Activated CD8-positive, alpha-beta T cell treated with anti-CD3 and anti-CD28 coated beads for 36 hours (primary cell): ENCODE measurements around the gene PSMD8. TPM values are rescaled to one million over a fixed set of nuclear protein-coding genes. Genes with fewer than 3 reads are reported as not detected.
A peak's percentile ranks its signal among the peaks of the same experiment; 100 is the strongest.

ENCODE experiments used
- ATAC-seq: fragments of 200-7000 bp; cut with Tn5 transposase; one replicate; pipeline ENCODE4 v1.10.0; 2021; ENCODE audit warnings: mild to moderate bottlenecking, moderate library complexity
- CTCF ChIA-PET: fragments of 350-600 bp; sonication (Branson Sonifier 250); formaldehyde crosslinking; loops from one replicate; lab custom pipeline; 2021; ENCODE audit warnings: antibody characterized with exemption; lab: Charles Lee
- POLR2A ChIA-PET: fragments of 350-600 bp; sonication (Branson Sonifier 250); formaldehyde crosslinking; loops from one replicate; lab custom pipeline; 2021; ENCODE audit warnings: antibody characterized with exemption; lab: Charles Lee
- DNase-seq: peaks from one replicate; pipeline ENCODE4 v3.0.0-alpha.2; 2020
- H3K27ac Mint-ChIP-seq: one replicate; pipeline ENCODE4 v1.8.0; 2021; ENCODE audit warnings: mild to moderate bottlenecking, mixed read lengths
- H3K27me3 Mint-ChIP-seq: one replicate; pipeline ENCODE4 v1.8.0; 2021; ENCODE audit warnings: mixed read lengths
- H3K36me3 Mint-ChIP-seq: one replicate; pipeline ENCODE4 v1.8.0; 2021; ENCODE audit warnings: low read depth, mixed read lengths
- H3K4me1 Mint-ChIP-seq: one replicate; pipeline ENCODE4 v1.8.0; 2021; ENCODE audit warnings: low read depth, mixed read lengths
- H3K4me3 Mint-ChIP-seq: one replicate; pipeline ENCODE4 v1.8.0; 2021; ENCODE audit warnings: mild to moderate bottlenecking, moderate library complexity, mixed read lengths
- H3K9me3 Mint-ChIP-seq: one replicate; pipeline ENCODE4 v1.8.0; 2021; ENCODE audit warnings: mixed read lengths
- intact Hi-C: fragments of 100-400 bp; cut with micrococcal nuclease; formaldehyde crosslinking; loops from one replicate; pipeline ENCODE4 v1.10.0; 2022
- total RNA-seq, 2 experiments: library from RNA; stranded (reverse); gene quantifications; one replicate each; pipeline ENCODE4 v1.2.3, GENCODE V29; 2021
- TF ChIP-seq, protein P1 (sequence below): fragments of 200-600 bp; IDR thresholded peaks from one replicate; pipeline ENCODE4 v1.8.0; 2022; ENCODE audit warnings: antibody characterized with exemption, mild to moderate bottlenecking

Gene PSMD8
- total RNA-seq, 2 experiments from 2014 or later, result 178 to 191 TPM

DNA sequence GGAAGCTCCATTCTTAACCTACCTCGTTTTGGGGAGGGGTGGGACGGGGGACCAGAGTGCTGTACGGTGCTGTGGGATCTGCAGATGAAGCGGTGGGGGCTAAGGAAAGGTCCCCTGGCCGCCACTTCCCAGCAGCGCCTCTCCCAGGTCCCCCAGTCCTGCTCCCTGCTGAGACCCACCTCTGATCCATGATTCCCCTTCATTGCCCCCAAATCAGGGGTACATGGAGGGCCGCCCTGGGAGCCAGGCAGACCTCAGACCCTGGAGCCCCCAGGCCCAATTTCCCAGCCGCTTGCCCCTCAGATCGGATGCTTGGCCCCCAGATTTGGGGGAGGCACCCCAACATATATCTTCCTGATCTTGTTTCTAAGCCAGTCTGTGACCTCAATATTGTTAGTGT lies 24.7 kb downstream of the PSMD8 start:
- peaks cover 21% of the 10 kb centered on the region for H3K4me1 Mint-ChIP-seq
- intact Hi-C loops, result no loop called here
- H3K4me3 Mint-ChIP-seq, result no peak overlapping the region
- no peak for DNase-seq
- ChIA-PET POLR2A (interaction anchor here (1.8 kb wide), 1 partner anchor 11 kb away, joined by 5 read pairs; the partner anchor contains the start of genes GGN and SPRED3), CTCF (interaction anchor here (0.9 kb wide), 1 partner anchor 257 kb away, joined by 3 read pairs; no protein-coding TSS in a partner anchor)
- no peaks in the 10 kb centered on the region for H3K9me3 Mint-ChIP-seq
- no peak overlapping the region for H3K27ac Mint-ChIP-seq
- TF ChIP-seq, protein P1, sequence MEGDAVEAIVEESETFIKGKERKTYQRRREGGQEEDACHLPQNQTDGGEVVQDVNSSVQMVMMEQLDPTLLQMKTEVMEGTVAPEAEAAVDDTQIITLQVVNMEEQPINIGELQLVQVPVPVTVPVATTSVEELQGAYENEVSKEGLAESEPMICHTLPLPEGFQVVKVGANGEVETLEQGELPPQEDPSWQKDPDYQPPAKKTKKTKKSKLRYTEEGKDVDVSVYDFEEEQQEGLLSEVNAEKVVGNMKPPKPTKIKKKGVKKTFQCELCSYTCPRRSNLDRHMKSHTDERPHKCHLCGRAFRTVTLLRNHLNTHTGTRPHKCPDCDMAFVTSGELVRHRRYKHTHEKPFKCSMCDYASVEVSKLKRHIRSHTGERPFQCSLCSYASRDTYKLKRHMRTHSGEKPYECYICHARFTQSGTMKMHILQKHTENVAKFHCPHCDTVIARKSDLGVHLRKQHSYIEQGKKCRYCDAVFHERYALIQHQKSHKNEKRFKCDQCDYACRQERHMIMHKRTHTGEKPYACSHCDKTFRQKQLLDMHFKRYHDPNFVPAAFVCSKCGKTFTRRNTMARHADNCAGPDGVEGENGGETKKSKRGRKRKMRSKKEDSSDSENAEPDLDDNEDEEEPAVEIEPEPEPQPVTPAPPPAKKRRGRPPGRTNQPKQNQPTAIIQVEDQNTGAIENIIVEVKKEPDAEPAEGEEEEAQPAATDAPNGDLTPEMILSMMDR, result no peak
- H3K36me3 Mint-ChIP-seq, result peaks cover 5% of the 10 kb centered on the region
- ATAC-seq, result no peak
- H3K27me3 Mint-ChIP-seq, result peaks cover 4% of the 10 kb centered on the region

DNA sequence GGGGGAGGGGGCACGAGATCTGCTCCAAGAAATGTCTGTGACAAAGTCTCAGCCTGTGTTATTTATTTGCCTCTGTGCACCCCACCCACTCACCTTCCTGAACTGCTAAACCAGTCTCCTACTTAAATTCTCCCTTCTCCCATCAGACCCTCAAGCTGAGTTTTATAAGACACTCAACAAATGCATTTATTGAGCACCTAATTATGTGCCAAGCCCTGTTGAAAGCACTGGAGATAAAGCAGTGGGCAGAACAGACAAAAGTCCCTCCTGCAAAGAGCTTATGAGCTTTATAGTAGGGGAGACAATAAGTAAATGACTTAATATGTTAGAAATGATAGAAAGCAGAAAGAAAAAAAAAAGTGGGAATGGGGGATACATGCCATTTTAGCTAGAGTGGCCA lies 25.2 kb downstream of the PSMD8 start:
- CTCF ChIA-PET, result interaction anchor here (0.8 to 0.9 kb wide), 2 partner anchors 235 to 257 kb away, joined by 3 to 4 read pairs; no protein-coding TSS in a partner anchor

DNA sequence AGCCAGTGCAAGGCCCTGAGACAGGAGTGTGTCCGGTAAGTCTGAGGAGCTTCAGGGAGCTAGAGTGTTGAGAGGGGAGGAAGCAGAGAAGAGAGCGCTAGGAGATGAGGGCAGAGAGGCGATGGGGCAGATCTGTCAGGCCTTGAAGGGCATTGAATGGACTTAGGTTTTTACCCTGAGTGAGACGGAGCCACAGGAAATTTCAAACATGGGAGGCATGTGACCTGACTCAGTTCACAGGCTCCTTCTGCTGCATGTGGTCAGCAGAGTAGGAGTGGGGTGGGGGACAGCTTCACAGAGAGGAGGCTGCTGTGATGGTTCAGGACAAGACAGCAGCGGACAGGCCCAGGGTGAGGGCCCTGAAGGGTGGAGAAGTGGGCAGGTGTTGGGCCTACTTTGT lies 26.0 kb downstream of the PSMD8 start:
- Mint-ChIP-seq H3K27me3 (peaks cover 3% of the 10 kb centered on the region), H3K4me3 (no peak overlapping the region), H3K27ac (no peak overlapping the region), H3K4me1 (peaks cover 15% of the 10 kb centered on the region), H3K36me3 (peaks cover 7% of the 10 kb centered on the region), H3K9me3 (no peaks in the 10 kb centered on the region)
- ChIA-PET CTCF (no interaction called here), POLR2A (interaction anchor here (1.8 kb wide), 1 partner anchor 12 kb away, joined by 5 read pairs; the partner anchor contains the start of genes GGN and SPRED3)
- TF ChIP-seq, protein P1, result no peak
- no peak for ATAC-seq
- intact Hi-C loops, result loop anchor here (10.0 kb wide), 1 partner anchor 234 kb away; no protein-coding TSS in a partner anchor
- DNase-seq, result no peak

More for the DNA sequence above, 25.2 kb downstream of the PSMD8 start:
- intact Hi-C loops, result no loop called here
- peaks cover 19% of the 10 kb centered on the region for H3K4me1 Mint-ChIP-seq
- H3K27ac Mint-ChIP-seq, result no peak overlapping the region
- H3K4me3 Mint-ChIP-seq, result no peak overlapping the region
- ATAC-seq (no peak), DNase-seq (no peak)
- no peaks in the 10 kb centered on the region for H3K9me3 Mint-ChIP-seq
- POLR2A ChIA-PET, result interaction anchor here (1.8 kb wide), 1 partner anchor 11 kb away, joined by 5 read pairs; the partner anchor contains the start of genes GGN and SPRED3
- H3K27me3 Mint-ChIP-seq, result peaks cover 3% of the 10 kb centered on the region
- TF ChIP-seq, protein P1, result no peak
- H3K36me3 Mint-ChIP-seq, result peaks cover 5% of the 10 kb centered on the region

DNA sequence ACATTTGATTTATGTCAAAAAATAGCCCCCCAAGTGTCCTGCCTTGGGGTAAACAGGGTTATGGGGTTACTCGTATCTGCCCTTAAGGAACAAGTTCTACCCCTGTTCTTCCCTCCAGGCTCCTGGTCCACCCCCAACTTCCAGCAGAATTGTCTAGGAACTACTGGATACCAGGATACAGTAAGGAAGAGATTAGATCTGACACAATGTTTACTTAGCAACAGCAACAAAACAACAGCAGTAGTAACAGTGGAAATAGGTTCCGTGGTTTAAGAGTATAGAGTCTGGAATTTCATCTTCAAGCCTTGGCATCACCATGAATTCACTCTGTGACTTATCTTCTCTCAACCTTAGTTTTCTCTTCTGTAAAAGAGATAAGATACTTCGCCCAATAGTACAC lies 26.8 kb downstream of the PSMD8 start:
- Mint-ChIP-seq H3K27me3 (peaks cover 3% of the 10 kb centered on the region), H3K27ac (no peak overlapping the region), H3K4me3 (no peak overlapping the region), H3K36me3 (peaks cover 8% of the 10 kb centered on the region), H3K9me3 (no peaks in the 10 kb centered on the region), H3K4me1 (peaks cover 15% of the 10 kb centered on the region)
- TF ChIP-seq, protein P1, result no peak
- intact Hi-C loops, result loop anchor here (10.0 kb wide), 1 partner anchor 234 kb away; no protein-coding TSS in a partner anchor
- ATAC-seq (no peak), DNase-seq (no peak)
- ChIA-PET CTCF (interaction anchor here (1.2 kb wide), 1 partner anchor 259 kb away, joined by 3 read pairs; no protein-coding TSS in a partner anchor), POLR2A (no interaction called here)

DNA sequence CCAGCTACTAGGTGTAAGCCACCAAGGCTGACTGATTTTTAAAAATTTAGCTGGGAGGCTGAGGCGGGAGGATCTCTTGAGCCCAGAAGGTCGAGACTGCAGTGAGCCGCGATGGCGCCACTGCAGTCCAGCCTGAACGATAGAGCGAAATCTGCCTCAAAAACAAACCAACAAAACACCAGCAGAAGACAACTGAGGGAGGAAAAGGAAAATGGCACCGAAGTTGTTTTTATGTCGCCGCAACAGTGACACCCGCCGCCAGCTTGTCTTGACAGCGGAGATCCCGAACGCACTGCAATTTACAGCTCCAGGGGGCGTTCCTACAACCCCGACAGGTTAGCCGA lies 28.2 kb downstream of the PSMD8 start:
- ChIA-PET CTCF (interaction anchor here (0.6 to 4.4 kb wide), 58 partner anchors 9 to 672 kb away, joined by 3 to 37 read pairs (median 4); partner anchors contain the start of genes ACTN4, CATSPERG, EIF3K and GGN), POLR2A (interaction anchor here (1.0 to 1.3 kb wide), 4 partner anchors 24 to 497 kb away, joined by 3 to 4 read pairs (median 3); partner anchors contain the start of genes NFKBIB and SPINT2)
- Mint-ChIP-seq H3K4me1 (peaks cover 9% of the 10 kb centered on the region), H3K9me3 (no peaks in the 10 kb centered on the region), H3K27ac (peak overlapping the region; percentile 85), H3K4me3 (peak overlapping the region; percentile 83), H3K27me3 (peaks cover 3% of the 10 kb centered on the region), H3K36me3 (peaks cover 3% of the 10 kb centered on the region)
- peak; percentile 95 for DNase-seq
- TF ChIP-seq, protein P1, result no peak
- no peak for ATAC-seq
- intact Hi-C loops, result loop anchor here (10.0 kb wide), 1 partner anchor 232 kb away; no protein-coding TSS in a partner anchor
